GM21447 (cell line): ENCODE results near the gene APC2.
"Not testable (repeated sequence)": the region's sequence is repeated elsewhere in the genome, so short reads cannot be mapped to it uniquely, and the experiment has no call there.

ENCODE experiments used
- ATAC-seq: cut with Tn5 transposase; IDR thresholded peaks from one replicate; pipeline ENCODE4 v1.9.1; 2021; ENCODE audit not compliant: unreplicated experiment

APC2 gene

DNA sequence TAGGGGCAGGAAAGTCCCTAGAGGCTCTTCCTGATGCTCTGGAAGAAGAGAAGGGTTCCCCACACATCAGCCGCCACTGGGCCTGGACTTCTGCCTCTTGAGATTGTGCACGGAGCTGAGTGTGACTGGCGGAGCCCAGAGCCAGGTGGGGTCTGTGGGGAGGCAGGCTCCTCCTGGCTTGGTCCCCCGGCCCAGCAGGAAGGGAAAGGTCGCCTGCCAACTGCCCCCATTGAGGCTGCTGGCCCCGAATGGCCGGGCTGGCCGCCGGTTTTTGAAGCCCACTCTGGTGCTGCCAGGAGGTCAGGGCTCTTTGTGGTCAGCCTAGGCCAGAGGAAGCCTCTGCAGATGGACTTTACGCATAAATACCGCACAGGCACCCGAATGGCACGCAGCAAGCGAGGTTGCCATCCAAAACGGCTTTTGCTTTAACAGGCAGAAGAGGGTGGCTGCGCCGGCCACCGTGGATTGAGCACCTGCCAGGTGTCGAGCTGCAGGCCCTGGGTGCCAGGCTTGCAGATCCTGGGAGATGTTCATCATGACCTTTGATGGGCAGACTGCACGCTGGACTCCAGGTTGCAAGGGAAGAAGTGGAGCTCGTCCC is 37.5 kb upstream of the APC2 start:
- ATAC-seq, result no peak

DNA sequence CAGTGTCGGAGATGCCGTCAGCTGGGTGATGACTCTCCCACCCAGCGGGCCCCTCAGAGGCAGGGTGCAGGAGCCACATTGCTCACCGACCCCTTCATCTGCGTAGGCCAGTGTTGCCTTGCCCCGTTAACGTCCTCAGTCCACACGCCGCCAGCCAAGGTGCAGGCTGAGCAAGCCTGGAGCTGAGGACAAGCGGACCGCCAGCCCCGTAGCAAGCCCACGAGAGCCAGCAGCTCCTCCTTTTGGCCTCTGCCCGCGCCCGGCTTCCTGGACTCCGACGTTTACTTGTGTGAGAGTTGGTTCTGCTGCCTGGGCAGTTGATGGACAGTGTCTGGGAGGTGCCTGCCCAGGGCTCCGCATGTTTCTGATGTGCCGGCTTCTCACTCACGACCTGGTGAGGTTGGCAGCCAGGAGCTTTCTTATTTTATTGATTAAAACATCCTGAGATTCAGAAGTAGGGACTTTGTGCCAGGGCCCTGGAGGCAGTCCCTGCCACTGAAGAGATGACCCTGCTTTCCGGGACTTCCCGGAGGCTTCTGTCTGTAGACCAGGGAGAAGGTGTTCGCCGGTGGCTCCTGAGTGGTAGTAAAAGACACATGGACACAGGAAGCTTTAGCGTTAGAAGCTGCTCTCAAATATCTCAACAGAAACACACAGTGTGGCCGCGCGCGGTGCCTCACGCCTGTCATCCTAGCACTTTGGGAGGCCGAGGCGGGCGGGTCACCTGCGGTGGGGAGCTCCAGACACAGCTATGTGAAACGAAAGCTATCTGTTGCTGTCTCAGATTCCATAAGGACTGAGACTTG is 36.7 kb upstream of the APC2 start:
- no peak for ATAC-seq

GRCh38 chr19:1416014-1416841 is 33.7 kb upstream of the APC2 start:
- ATAC-seq, result no peak

- ATAC-seq, result no peak
Observed at GRCh38 chr19:1417145-1417544, 32.8 kb upstream of the APC2 start.

DNA sequence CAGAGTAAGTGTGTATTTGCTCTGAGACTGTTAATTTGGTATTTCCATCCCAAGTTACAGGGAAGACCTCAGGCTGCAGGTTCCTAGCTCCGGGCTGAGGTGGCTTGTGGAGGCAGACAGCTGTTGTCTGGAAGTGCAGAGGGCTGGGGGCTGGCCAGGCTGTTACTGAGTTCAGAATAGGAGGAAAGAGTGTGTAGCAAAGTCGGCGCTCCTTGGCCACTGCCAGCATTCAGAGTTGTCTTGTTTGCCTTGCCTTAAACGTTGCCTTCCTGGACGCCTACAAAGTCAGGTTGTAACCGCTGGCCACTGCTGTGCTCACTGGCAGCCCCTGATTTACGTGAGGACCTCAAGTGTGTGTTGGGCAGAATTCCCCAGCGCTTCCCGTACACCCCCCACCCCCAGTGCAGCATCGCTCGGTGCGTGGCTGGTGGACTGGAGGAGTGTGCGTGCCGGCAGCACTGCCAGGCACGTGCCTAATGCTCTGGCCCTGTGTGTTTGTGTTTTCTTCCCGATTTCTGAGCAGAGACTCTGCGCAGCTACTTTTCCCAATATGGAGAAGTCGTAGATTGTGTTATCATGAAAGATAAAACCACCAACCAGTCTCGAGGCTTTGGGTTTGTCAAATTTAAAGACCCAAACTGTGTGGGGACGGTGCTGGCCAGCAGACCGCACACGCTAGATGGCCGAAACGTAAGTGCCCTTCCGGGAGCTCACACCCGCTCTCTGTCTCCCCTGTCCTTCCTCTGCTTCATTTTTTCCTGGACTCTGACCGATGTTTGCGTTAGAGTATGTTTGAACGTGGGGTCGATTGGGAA is 32.0 kb upstream of the APC2 start:
- ATAC-seq, result no peak

GRCh38 chr19:1418496-1418775 is 31.5 kb upstream of the APC2 start:
- no peak for ATAC-seq

GRCh38 chr19:1418951-1419738 is 30.8 kb upstream of the APC2 start:
- no peak for ATAC-seq

DNA sequence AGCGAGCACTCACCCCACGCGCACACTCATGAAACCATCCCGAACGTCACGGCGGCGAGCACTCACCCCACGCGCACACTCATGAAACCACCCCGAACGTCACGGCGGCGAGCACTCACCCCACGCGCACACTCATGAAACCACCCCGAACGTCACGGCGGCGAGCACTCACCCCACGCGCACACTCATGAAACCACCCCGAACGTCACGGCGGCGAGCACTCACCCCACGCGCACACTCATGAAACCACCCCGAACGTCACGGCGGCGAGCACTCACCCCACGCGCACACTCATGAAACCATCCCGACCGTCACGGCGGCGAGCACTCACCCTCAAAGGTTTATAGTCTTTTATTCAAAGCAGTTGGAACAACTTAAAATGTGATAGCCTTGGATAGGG is 29.8 kb upstream of the APC2 start:
- ATAC-seq, result not testable (repeated sequence)

DNA sequence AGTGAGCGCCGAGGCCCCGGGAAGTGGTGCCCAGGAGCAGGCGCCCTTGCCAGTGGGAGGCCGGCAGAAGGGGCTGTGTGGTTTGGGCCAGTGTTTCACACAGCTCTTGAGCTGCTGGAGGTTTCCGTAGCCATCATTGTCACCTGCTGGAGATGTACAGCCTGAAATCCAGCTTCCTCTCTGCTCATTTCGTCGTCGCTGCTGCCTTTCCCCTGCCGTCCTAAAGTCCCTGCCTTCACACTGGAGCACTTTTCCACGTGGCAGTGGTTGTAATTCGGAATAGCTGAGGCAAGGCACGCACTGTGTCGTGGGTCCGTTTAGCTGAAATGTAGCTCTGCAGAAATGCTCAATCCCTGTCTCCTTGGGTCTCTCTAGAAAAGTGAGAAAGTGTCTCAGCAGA is 29.3 kb upstream of the APC2 start:
- no peak for ATAC-seq

GRCh38 chr19:1421218-1421957 is 28.5 kb upstream of the APC2 start:
- no peak for ATAC-seq

- no peak for ATAC-seq
Observed at GRCh38 chr19:1421958-1422305, 28.0 kb upstream of the APC2 start.

DNA sequence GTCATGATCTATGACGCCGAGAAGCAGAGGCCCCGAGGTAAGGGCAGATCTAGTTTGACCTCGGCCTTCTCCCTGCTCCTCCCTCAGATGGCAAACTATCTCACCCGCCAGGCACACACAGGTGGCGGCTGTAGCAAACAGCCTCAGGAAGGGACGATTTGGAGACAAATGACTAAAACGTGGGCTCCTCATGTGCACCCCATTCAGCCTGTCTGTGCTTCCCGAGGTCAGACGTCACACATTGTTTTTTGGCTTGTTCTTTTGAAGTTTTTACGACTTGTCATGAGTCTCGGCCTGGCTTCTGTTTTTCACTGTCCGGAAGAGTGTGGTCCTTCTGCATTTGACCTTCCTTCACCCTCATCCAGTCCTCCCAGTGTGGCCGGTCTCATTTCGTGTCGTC is 27.6 kb upstream of the APC2 start:
- no peak for ATAC-seq

DNA sequence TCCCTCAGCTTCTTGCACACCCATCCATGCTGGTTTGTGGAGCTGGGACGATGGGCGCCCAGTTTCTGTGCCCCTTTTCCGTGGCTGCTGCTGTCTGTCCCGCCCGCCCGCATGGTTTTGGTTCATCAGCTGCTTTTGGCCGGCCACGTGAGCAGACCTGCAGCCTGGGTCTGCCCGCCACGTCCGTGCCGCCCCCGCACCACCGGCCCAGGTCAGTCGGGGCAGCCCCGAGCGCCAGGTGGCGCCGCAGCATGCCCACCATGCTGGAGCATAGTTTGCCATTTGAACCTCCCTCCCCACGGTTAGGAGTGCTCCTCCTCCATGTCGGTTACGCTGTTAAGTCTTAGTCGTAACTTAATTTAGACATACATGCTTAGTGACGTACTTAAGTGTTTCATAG is 27.0 kb upstream of the APC2 start:
- ATAC-seq, result no peak

DNA sequence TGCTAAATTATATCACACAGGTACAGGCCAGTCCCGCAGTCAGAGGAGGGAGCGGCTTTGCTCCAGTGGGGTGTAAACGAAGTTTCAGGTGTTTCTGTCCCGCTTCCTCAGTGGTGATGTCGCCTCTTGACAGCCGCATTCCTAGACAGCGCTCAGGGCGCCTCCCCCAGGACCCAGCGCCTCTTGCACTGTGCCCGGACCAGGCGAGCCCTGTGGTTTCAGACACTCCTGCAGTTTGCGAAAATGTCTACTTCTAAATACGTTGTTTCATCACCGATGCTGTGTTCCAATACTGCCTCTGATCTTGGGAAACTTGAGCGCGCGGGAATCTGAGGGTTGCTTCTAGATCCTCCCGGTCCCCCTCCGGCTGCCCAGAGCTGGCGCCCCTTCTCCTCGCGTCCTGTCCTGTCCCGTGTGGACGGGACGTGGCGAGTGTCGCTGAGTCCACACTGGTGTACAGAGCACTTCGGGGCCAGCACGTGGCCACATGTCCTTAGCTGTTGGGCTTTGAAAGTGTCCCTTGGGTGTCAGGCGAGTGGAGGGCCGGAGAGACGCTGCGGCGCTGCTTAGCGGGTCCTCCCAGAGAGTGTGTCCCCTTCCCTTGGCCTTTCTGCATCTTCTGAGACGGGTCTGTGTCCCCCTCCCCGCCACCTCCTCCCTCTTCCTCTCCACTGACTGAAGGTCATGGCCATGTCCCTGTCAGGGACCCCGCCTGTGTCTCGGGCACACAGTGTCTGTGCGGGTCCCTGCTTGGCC is 26.3 kb upstream of the APC2 start:
- ATAC-seq, result no peak

GRCh38 chr19:1424192-1424955 is 25.5 kb upstream of the APC2 start:
- ATAC-seq, result no peak

GRCh38 chr19:1425102-1425837 is 24.7 kb upstream of the APC2 start:
- no peak for ATAC-seq

DNA sequence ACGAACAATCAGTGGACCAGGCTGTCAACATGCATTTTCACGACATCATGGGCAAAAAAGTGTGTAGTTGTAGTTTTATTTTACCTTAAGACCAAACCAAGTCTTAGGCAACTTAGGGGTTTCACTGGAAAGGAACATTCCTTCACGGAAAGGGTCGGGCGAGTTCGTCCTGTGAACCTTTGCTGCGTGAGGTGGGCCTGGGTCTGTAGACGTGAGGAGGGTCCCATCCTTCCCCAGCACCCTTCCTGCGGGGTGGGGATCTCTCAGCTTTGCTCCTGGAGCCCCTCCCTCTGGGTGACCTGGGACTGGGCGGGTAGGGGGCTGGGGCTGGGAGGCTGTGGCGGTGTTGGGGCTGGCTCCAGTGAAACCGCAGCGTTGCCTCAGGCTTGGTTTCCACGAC is 24.0 kb upstream of the APC2 start:
- ATAC-seq, result no peak

DNA sequence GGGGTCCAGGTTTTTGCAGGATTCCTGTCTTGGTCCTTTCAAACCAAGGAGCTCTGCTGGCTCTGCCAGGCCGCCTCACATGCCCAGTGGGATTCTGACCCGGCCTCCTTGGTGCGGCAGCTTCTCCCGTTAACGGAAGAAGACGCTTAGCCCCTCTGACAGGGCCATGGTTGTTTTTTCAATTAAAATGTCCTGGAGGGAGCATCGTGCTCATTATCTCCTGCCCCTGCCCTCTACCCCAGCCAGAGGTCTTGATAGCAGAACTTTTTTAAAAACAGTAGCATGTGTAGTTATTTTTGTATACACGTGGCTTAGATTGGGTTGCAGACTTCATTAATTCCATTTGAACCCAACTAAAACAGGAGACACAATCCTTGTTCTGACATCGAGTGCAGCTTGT is 23.2 kb upstream of the APC2 start:
- no peak for ATAC-seq
